Stimulated activated CD4-positive, alpha-beta T cell treated with anti-CD3 and anti-CD28 coated beads, Interleukin-12 subunit alpha, Interleukin-12 subunit beta, amount 100 ng/mL, for 4 hours (primary cell): Measurements from ENCODE around the gene ING4.

Experiments used
- DNase-seq: peaks from one replicate; pipeline ENCODE4 v3.0.0-alpha.2; 2020

ING4 gene

GRCh38 chr12:6605421-6606330, 57.2 kb downstream of the ING4 start:
- no peak for DNase-seq

- no peak for DNase-seq
These were observed 58.5 kb downstream of the ING4 start for GRCh38 chr12:6604259-6605029.

GRCh38 chr12:6603095-6603567, 59.8 kb downstream of the ING4 start:
- DNase-seq: no peak

- DNase-seq: no peak
These were observed 60.4 kb downstream of the ING4 start for GRCh38 chr12:6602526-6602925.
